PC-3 (cell line): ENCODE results near the gene CPSF3.

Experiments
- CTCF ChIP-seq: fragments of 300-600 bp; sonication (generic); conservative IDR thresholded peaks from 2 replicates; pipeline ENCODE4 v1.5.1; 2017; ENCODE audit warnings: antibody characterized with exemption, low read depth, mild to moderate bottlenecking, low read length
- EZH2 ChIP-seq: fragments of 300-600 bp; sonication (generic); IDR thresholded peaks from one replicate; pipeline ENCODE4 v1.6.1; 2017; ENCODE audit warnings: antibody characterized with exemption, mild to moderate bottlenecking, low read length; ENCODE audit not compliant: unreplicated experiment

- TF ChIP-seq CTCF (no peak), EZH2 (no peak)
Observed at GRCh38 chr2:9382604-9383235, 40.7 kb upstream of the CPSF3 start.
